ENCODE measurements around the gene EML5. TPM values are rescaled to one million over a fixed set of nuclear protein-coding genes. Genes with fewer than 3 reads are reported as not detected.
A peak's percentile ranks its signal among the peaks of the same experiment; 100 is the strongest.
"Not testable (repeated sequence)": the region's sequence is repeated elsewhere in the genome, so short reads cannot be mapped to it uniquely, and the experiment has no call there.

EML5 gene
- total RNA-seq: 1 to 10 TPM; 1.1 to 1.4 TPM
- long read RNA-seq, donor 1, partial matches to known transcripts: 1 of 5 reads
- long read RNA-seq, donor 1, other reads (novel, unspliced or antisense): 3 of 5 reads
- long read RNA-seq, donor 2, partial matches to known transcripts: 0 of 1 reads
- long read RNA-seq, donor 2, other reads (novel, unspliced or antisense): 1 of 1 reads

DNA sequence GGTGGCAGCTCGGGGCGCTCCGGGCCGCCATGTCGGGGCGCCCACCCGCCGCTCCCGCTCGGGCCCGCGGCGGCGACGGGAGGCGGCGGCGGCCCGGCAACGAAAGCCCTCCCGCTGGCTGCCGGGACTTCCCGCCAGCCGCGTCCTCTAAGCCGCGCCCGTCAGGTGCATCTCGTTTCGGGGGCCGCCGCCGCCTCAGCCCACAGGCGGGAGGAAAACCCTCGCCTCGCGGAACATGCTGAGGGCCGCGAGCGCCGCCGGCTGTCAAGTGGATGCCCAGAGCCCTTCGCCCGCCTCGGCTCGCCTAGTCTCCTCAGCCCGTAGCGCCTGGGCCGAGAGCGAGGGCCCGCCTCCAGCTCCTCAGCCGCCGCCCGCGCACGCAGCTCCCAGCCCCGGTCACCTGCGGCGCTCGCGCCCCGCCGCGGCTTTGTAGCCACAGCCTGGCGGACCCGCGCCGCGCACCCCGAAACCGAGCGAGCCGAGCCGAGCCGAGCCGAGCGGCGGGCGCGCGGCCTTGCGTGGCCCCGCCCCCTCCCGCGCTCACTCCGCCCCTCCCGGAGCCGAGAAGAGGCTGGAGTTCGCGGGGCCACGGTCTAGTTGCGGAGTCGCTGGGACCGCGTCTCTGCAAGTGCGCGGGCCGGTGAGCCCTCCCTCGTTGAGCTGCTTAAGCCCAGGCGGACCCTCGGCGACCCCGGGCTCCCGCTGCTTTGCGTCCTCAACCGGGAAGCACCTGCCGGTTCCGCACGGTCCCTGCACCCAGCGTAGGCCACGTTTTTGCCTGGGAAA is at the start of gene EML5:
Gene EML5, minus strand, starts transcription at position 481 of the 786 bp plus-strand sequence. Its CDS starts 450 bp downstream, at position 31.
- intact Hi-C loops (cut with DNase I): no loop called here
- DNase-seq (ENCODE audit: low spot score): peak; percentile 93

DNA sequence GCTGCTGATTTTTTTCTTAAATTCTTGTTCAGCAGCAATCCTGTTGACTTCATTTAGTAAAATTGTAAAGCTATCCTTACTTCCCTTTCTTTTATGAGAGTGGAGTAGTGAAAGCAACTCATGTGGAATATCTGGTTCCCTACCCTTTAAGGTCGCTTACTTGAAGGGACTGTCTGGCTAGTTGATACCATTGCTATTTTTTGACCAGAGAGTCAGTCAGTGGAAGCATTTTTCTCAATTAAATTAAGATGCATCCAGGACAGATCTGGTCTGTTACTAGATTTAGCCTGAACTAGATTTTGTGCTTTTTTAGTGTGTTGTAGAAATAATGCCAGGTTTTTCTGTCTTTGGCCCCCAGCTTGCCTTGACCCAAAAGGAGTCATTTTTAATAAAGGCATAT is 49.7 kb upstream of the EML5 start:
- DNase-seq (ENCODE audit: low spot score): no peak
- intact Hi-C loops (cut with DNase I): no loop called here

DNA sequence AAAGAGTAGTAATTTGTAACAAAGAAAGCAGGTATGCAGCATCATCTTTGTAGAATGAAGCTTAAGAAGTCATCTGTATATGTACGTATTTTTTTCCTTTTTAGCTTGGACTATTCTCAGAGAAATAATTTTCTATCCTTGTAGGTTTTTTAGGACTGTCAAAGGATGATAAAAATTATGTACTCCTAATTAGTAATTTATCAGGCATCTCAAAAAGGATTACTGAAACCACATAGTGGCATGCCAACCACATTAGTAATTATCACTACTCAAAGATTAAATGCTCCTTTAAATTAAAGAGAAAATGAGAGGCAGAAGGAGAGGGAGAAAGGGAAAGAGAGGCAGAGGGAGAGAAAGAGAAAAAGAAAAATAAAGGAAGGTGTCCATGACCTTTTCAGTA is 49.0 kb upstream of the EML5 start:
- intact Hi-C loops (cut with DNase I): no loop called here
- DNase-seq (ENCODE audit: low spot score): no peak

DNA sequence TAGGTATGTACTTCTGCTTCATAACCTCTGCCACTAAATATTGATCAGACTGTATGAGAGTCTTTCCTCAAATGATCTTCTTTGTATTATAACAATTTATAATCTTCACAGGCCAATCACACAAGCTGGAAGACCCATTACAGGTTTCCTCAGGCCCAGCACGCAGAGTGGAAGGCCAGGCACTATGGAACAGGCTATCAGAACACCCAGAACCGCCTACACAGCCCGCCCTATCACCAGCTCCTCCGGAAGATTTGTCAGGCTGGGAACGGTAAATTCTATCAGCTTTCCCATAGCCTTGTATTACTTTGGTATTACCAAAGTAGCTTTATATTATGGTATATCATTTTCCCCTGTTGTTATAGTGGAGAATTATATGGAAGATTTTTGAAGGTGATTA is 48.2 kb upstream of the EML5 start:
- intact Hi-C loops (cut with DNase I): no loop called here

DNA sequence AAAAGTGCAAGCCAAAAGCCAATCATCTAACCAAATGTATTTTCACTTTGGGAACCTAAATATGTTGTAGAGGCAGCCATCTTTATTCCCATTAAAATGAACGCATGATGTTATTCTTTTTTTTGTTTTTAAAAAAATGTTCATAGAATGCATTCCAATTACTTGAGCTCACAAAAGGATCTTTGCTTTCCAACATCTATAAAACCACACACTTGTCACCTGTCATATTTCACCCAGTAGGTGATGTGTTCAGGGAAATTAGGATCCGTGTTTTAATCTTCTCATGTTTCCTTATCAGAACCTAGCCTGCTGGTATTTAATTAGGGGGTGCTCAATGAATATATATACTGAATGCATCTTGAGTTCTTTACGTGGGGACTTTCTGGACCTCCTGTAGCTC is 45.3 kb upstream of the EML5 start:
- intact Hi-C loops (cut with DNase I): no loop called here

More for the DNA sequence above, 48.2 kb upstream of the EML5 start:
- no peak for DNase-seq (ENCODE audit: low spot score)

DNA sequence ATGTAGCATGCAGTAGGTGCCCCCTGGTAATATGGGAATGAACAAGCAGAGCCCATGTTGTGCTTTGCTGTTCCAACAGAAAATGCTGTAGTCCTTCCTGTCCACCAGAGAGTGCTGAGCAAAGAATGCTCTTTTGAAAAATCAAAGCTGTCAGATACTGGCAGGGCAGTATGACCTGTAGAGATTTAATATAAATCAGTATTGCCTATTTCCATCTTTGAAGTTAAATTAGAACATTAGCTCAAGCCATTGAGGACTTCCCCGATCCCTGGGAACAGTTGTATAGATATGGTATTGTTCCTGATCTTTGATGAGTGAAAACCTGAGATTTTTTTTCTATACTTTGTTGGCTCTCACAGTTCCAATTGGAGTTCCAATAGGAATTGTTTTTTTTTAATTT is 44.7 kb upstream of the EML5 start:
- intact Hi-C loops (cut with DNase I): no loop called here
- no peak for DNase-seq (ENCODE audit: low spot score)

More for the DNA sequence above, 45.3 kb upstream of the EML5 start:
- DNase-seq (ENCODE audit: low spot score): no peak

DNA sequence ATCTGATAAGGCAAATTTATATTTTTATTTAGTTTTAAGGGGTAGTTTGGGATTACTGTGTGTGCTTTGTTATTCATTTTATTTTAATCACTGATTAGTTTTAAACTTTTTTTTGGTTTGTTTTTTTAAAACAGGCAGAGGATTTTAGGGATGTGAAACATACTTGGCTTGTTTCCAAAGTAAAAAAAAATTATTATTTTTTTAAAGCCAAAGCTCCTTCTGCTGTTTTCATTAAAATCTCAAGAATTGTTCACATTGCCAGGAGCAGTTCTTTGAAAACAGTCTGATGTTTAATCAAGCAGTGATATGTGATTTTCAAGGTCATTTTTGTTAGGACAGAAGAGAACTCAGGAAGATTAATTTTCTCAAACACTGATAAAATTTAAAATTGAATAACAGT is 42.9 kb upstream of the EML5 start:
- DNase-seq (ENCODE audit: low spot score): no peak
- intact Hi-C loops (cut with DNase I): no loop called here

DNA sequence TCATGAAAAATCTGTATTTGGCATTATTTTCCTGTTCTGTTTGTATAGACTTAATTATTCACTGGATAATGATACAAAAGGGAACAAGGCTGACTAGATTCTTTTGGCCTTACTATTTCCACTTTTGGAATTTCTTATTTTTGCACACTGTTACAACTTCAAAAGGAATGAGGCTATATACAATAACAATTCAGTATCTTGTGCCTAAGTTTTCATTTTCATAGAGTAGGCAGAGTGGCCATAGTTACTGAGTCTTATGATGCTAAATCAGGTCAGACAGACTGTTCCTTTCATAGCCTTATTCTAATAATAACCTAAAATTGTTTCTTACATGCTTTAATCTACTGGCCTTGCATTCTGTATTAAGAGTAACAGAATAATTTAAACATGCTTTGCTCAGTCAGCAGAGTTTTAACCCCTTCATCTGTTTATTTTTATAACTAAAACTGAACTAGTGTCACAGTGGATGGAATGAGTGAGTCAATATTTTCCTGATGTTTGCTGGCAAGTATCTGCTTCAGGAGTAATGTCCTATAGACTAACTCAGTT is 42.2 kb upstream of the EML5 start:
- intact Hi-C loops (cut with DNase I): no loop called here
- DNase-seq (ENCODE audit: low spot score): no peak

DNA sequence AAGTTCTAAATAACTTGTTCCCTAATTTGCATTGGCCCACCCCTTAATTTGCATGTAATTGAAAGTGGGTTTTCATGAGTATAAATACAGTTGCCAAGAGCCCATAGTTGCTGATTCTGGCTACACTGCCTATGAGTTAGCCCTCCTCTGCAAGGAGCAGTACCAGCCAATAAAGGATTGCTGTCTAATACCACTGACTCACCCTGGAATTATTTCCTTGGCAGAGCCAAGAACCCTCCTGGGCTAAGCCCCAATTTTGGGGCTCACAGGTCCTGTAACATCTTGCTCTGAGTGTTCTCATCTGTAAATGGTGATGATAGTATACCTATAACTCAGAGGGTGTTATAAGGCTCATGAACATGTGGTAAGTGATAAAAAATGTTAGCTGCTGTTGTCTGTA is 38.5 kb upstream of the EML5 start:
- DNase-seq (ENCODE audit: low spot score): no peak
- intact Hi-C loops (cut with DNase I): no loop called here

DNA sequence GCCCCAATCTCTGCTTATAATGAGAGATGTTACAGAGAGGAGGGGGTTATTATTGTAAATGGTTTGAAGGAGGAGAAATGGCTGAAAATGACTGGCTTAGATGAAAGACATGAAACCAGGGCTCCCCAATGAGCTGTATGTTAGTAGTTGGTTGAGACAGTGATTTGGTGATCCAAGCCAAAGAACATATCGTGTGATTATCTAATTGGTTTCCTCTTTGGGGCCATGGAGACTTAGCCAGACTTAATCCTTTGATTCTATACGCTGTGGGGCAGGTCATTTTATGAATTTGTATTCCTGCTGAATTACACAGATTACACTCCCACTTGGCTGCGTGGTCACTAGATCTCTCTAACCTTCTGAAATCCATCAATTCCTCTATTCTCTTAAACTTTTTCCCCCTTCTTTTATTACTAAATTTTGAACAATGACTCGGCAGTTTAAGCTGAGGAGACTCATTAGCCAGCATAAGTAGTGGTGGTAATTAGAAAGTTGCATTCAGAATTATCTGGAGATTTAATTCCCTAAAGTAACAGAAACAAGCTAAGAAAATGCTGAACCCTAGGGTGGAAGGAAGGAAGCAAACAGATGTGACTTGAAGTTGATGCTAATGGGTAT is 37.0 kb upstream of the EML5 start:
- no peak for DNase-seq (ENCODE audit: low spot score)
- intact Hi-C loops (cut with DNase I): no loop called here

DNA sequence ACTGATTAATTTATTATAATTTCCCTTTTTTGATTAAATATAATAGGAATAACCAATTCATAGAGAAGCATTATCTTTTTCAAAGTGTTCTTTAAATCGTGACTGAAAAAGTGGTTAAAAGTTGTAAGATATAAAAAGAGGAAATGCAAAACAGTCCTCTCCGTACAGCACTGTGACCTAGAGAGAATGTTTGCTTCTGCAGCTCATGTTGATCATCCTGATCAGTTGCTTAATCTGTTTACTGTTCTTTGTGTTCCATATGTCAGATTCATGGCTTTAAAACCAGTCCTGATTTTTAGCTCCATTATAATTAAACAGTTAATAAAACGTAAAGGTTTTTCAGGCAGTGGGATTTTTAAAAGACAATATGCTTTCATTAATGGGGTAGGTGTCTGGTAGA is 36.4 kb upstream of the EML5 start:
- DNase-seq (ENCODE audit: low spot score): no peak
- intact Hi-C loops (cut with DNase I): no loop called here

DNA sequence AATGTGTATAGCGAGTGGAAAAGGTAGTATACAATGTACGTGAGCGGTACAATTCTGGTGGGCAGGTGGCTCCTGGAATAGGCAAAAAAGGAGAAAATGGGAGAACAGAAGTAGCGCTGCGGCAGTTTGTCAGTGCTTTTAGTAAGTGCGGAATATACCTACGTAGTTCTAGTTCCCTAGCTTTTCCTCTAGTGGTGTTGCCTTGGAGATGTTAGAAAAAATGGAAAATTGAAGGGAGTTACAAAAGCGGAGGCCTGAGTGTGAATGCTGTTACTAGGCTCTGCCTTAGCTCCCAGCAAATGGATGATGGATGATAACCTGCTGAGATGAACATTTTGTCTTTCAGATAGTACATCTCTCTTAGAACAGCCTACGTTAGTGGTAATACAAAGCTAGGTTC is 32.8 kb upstream of the EML5 start:
- no peak for DNase-seq (ENCODE audit: low spot score)
- intact Hi-C loops (cut with DNase I): no loop called here

DNA sequence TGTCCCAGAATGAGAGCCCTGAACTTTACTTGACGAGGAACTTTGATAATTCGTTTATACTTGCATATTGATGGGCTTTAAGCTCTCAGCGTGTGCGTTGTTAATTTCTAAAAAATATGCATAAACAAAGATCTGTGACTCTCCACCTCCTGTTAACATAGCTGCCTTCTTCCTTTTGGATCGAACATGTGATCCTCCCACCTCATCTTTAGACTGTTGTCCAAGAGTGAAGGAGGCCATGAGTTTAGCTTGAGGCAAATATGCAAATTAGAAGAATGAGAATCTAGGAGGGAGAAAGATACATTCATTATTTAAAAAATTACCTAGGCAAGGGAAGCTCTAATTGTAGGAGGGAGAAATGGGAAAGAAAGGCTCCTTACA is 32.3 kb upstream of the EML5 start:
- no peak for DNase-seq (ENCODE audit: low spot score)
- intact Hi-C loops (cut with DNase I): no loop called here

DNA sequence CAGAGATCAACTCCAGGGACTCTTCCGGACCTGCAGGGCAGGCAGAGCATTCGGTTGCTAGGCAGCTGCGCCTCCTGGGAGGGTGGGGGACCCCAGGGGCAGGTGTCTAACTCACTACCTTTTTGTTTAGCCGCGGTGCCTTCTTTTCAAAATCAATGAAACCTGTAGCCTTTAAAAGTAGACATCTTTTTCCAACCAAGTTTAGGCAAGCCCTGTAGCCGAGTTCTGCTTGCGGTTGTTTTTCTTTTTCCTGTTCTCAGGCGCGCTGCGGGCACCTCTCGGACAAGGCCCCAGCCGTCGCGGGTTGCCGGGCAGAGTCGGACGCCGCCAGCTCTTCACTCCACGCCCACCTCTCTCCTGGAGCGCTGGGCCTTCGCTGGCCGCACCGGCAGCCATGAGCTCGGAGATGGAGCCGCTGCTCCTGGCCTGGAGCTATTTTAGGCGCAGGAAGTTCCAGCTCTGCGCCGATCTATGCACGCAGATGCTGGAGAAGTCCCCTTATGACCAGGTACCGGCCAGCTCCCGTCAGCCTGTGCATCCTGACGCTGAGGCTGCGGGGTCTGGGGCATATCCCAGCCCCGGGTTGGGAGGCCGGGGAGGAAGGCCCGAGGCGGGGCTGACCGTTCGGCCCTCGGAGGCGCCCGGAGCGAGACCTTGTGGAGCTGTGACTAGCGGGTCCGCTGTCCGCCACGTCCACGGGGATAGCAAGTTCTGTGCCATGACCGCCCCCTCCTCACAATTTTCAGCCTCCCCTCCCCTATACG is 31.7 kb upstream of the EML5 start, which contains the start of gene TTC8:
Gene TTC8, plus strand, starts transcription at position 338 of the 764 bp plus-strand sequence. Its CDS starts 57 bp downstream, at position 395.
- DNase-seq (ENCODE audit: low spot score): peak; percentile 96
- intact Hi-C loops (cut with DNase I): no loop called here

DNA sequence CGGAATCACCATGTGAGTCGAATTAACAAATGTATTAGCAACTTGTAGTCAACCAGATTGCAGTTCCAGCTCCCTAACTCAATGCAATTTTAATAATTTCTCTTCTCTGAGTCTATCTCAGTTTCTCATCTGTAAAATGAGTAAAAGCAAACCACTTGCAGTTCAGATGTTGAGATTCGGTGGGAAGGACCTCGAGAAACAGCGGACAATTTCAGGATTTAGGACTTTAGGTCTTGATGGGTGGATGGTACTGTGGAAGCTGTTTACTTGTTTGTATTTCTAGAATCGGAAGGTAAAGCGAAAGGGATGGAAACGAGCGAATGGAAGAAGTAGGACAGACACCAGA is 31.2 kb upstream of the EML5 start:
- no peak for DNase-seq (ENCODE audit: low spot score)
- intact Hi-C loops (cut with DNase I): no loop called here

DNA sequence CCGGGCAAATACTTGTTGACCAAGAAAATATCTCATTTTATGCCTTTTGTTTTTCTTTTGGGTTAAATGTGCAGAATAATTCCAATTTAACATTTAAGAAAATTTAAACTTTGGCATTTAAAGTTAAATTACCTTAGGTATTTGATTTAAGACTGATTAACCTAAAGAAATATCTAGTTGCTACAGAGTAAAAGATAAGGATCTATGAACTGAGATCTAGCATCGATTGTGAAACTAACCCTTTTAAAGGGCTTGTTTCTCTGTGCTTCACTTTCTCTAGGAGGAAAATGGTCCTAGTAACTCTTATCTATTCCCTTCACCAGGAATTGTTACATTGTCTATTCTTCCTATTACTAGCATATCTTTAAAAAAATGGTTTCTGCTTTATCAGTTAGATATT is 29.1 kb upstream of the EML5 start:
- no peak for DNase-seq (ENCODE audit: low spot score)
- intact Hi-C loops (cut with DNase I): no loop called here

DNA sequence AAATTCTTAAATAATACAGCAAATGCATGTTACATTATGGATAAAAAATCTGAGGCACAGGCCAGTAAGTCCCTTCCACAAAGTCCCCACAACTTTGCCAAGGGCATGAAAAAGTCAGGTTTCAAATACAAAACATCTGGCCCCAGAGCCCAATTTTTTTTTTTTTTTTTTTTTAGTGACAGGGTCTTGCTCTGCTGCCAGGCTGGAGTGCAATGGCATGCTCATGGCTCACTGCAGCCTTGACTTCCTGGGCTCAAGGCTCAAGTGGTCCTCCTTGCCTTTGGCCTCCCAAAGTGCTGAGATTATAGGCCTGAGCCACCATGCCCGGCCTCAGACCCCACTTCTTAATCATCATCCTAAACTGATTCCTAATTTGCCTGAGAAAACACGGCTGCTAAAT is 28.6 kb upstream of the EML5 start:
- intact Hi-C loops (cut with DNase I): no loop called here
- no peak for DNase-seq (ENCODE audit: low spot score)

DNA sequence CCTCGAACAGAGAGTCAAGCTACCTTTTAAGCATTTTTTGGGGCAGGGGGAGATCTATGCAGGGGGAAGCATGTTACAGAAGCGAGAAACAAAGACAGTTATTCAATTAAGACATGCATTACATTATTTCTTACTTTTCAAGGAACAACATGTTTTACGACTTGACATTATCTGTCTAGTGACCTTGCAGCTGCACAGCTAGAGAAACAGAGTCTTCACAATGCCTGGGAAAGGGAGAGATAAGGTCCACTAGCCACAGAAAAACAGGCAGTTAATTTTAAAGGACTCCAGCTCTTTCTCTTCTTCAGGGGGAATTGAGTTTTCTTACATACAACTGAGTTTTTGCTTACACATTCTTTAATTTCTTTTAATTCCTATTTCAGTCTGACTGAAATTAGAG is 26.9 kb upstream of the EML5 start:
- intact Hi-C loops (cut with DNase I); DNase-seq (ENCODE audit: low spot score): not testable (repeated sequence)

DNA sequence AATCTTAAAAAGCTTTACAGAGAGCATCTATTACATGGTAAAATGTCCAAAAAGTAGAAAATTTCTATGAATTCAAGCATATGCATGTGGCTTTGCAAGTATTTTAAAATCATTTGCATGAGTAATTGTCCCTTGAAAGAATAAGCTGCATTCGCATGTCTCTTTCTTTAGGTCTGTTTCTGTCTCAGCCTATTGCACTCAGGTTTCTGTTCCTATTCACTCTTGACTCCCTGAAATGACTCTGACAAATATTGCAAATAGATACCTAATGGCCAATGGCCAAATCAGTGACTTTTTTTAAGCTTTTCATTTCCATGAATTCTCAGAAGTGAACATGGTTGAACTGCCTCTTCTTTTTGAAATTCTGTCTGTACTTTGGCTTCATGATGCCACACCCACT is 25.3 kb upstream of the EML5 start:
- no peak for DNase-seq (ENCODE audit: low spot score)
- intact Hi-C loops (cut with DNase I): no loop called here

DNA sequence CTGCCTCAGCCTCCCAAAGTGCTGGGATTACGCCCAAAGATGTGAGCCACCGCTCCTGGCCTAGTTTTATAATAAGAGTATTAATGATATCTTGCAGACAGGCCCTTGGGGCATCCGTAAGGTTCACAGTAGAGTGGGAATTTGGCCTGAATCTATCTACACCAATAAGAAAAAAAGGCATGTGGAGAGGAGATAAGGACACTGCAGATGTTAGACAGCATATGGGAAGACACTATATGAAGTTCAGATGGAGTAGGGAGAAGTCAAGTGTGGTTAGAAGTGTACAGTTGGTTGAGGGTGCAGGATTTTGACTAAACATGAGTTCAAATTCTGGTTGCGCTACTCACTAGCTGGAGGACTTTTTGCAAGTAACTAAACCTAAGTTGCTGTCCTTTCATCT is 23.2 kb upstream of the EML5 start:
- no peak for DNase-seq (ENCODE audit: low spot score)
- intact Hi-C loops (cut with DNase I): no loop called here
